Measurements from ENCODE around the gene GLI3. TPM values are rescaled to one million over a fixed set of nuclear protein-coding genes. Genes with fewer than 3 reads are reported as not detected.

Gene GLI3
- total RNA-seq, 1 experiment from 2014 or later = 10.0 TPM

GRCh38 chr7:42082144-42082543 lies 154.9 kb downstream of the GLI3 start:
- DNase-seq (ENCODE audit: low read depth) = peak; percentile 85

DNA sequence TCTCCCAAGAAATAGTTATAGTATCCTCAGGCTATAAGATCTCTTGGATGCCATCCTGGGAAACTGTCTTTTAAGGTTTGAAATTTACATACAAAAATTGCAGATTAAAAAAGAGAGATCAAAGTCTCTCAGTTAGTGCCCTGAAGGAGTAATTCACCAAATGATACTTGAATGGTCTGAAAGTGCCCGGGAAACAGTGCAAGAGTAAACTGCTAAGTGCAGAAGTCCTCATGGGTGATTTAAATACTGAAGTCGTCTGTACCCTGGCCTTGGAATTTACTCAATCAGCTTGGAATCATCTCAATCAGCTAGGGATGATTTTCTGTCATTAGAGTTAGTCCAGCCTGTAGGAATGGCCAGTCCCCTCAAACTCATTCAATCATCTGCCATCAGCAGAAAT lies 155.3 kb downstream of the GLI3 start:
- DNase-seq (ENCODE audit: low read depth) = no peak

DNA sequence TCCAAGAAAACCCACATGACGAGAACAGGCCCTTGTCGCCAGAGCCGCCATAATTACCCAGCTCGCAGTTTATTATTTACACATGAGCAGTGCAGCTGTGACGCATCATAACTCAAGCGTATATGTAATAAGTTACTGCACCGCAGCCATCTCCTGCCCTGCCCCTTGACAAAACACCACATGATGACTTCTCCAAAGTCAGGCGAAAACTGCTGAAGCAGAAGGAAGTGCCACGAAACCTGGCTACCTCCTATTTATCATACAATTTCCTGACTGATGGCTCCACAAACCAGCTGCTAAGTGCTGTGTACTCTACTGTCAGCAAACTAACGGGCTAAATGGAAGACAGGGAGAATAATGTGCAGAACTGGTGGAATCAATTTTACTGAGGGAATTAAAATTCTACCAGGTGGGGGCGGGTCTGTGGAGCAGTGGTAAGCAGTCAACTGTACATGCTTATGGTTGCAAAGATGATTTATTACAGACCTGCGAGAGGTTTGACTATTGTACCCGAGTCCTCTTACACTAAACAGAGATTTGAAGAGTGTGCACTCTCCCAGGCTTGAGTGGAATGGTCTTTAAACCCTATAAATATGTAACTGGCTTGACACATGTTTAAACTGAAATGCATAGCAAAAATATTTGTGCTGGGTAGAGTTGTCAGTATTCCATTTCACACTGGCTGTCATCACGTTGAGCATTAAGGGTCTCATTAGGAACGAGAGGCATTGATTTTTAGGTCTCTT lies 156.0 kb downstream of the GLI3 start:
- peak; percentile 77 for DNase-seq (ENCODE audit: low read depth)

- peak; percentile 27 for DNase-seq (ENCODE audit: low read depth)
Measured at GRCh38 chr7:42077271-42078135, 159.5 kb downstream of the GLI3 start.

- no peak for DNase-seq (ENCODE audit: low read depth)
Measured at GRCh38 chr7:42076870-42077269, 160.1 kb downstream of the GLI3 start.

GRCh38 chr7:42075418-42075817 lies 161.6 kb downstream of the GLI3 start:
- DNase-seq (ENCODE audit: low read depth) = no peak

- no peak for DNase-seq (ENCODE audit: low read depth)
Measured at GRCh38 chr7:42074076-42074475, 162.9 kb downstream of the GLI3 start.

DNA sequence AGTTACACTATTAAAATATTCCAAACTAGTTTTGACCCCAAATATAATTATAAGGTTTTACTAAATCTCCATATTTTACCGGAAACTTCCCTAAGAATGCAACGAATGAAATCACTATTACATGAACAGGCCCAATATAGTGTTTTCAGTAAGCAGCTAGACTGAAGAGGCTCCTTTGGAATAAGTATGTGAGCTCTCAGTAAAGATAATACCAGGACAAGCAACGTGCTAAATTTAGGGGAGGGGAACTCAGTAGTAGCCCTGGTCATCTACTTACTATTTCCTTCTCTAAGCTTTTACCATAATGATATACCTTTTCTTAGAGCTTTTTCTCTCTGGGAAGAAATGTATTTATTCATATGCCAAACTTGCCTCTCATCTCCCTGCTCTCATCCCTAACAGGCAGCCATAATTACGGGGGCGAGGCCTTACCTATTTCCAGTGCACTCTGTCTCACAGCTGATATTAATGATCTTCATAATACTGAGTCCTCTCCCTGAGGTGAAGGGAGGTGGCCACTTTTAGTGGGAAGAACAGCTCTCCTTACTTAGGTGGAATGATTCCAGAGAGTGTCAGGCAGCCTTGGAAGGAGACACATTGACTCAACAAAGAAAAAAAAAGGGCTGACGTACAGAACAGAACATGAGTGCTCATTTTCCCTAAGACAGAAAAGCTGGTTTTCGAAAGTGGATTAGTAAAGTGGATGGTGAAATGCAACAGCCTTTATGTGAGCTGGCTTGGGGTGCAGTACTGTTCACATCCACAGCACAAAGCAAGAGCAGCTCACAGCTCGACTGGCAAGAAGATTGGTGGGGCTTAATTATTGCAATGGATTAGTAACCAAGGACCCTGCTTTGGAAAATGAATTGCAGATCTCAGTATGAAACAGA lies 165.4 kb downstream of the GLI3 start:
- no peak for DNase-seq (ENCODE audit: low read depth)

- peak; percentile 66 for DNase-seq (ENCODE audit: low read depth)
Measured at GRCh38 chr7:42070068-42070467, 166.9 kb downstream of the GLI3 start.

DNA sequence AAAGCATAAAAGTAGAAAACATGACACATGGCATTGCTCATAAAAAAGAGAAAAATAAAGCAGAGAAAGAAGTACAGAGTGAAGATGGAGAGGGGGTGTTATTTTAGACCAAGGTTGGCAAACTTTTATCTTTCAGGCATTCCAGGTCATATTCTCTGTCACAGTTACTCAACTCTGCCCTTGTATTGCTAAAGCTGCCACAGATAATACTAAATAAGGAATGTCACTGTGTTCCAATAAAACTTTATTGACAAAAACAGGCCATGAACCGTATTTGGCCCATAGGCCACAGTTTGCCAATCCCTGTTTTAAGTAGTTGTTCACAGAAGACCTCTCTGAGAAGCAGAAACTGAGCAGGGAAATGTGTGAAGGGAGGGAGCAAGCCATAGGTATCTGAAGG lies 167.4 kb downstream of the GLI3 start:
- DNase-seq (ENCODE audit: low read depth) = no peak

DNA sequence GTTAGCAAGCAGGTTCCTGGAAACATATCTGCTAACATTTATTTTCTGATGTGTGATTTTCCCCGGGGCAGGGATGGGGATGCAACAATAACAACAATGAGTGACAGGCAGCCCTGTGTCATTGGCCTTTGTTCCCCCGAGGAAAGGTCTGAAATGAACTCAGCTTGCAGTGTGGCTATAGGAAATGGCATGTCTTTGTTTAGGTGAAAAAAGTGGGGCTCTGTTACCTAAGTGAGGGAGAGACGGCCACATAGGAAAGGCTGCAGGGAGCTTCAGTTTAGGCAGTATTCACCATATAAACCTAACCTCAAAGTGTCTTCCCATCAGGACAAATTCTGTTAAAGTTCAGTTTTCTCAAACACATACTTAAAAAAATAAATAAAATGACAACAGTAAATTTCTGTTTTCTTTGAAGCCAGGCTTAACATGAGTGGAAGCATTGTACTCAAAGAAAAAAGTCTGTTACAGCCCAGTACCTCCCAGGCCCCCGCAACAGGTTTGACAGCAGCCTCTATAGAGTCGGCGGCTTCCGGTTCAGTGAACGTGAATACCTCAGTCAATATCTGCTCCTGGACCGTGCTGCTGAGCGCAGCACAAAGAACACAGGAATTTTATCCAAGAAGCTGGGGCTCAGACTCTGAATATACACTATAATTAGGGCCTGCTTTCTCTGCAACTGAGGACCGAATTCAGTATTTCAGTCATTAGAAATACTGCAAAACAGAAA lies 168.3 kb downstream of the GLI3 start:
- no peak for DNase-seq (ENCODE audit: low read depth)

- peak; percentile 44 for DNase-seq (ENCODE audit: low read depth)
Measured at GRCh38 chr7:42065942-42066341, 171.1 kb downstream of the GLI3 start.

- DNase-seq (ENCODE audit: low read depth) = no peak
Measured at GRCh38 chr7:42065015-42065414, 172.0 kb downstream of the GLI3 start.

GRCh38 chr7:42064534-42064933 lies 172.5 kb downstream of the GLI3 start:
- DNase-seq (ENCODE audit: low read depth) = no peak

- DNase-seq (ENCODE audit: low read depth) = no peak
Measured at GRCh38 chr7:42059275-42059674, 177.7 kb downstream of the GLI3 start.

DNA sequence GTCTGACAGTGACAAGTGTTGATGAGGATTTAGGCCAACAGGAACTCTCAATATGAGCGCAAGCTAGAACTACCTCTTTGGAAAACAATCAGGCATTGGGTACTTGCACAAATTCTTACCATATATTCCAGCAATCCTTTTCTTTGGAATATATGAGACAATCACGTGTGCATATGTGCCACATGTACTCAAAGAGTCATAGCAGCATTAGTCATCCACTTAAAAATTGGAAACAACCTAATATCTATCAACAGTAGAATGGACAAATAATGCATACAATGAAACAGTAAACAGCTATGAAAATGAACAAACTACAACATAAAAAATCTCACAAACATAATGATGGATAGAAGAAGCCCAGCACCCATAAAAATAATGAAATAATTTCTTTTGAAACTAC lies 179.7 kb downstream of the GLI3 start:
- DNase-seq (ENCODE audit: low read depth) = no peak

DNA sequence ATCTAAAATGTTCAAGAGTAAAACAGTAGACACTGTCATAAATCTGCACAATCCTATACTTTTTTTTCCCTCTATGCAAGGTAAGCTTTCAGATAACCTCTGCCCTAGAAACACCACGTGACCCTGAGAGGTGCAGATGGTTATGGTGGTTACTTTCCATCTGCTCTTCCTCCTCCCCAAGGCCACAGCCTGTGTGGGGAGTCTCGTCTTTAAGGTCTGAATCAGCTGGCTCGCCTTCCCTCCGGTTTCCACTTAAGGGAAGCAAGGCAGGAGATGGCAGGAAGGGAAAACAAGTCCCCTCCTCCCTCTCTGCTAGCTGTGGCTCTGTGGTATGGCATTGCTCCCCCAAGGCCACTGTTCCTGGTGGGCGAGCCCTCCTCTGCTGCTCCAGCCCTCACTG lies 181.8 kb downstream of the GLI3 start:
- DNase-seq (ENCODE audit: low read depth) = peak; percentile 92

GRCh38 chr7:42053834-42054233 lies 183.2 kb downstream of the GLI3 start:
- no peak for DNase-seq (ENCODE audit: low read depth)

DNA sequence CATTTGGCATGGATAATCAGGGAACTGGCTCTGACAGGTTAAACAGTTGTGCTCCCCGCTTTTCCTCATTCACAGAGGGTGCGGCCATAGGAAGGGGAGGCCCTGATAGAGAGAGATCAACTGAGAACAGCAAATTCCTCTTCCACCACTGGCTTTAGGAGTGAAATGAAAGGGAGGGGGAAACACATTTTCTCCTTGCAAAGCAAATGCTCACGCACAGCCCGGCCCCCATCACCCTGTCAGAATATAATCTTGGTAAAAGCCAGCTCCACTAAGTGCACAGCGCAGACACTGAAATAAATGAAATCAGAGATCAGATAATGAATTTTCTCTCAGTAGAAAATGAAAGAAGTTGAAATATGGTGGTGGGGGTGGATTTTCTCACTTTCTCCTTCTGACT lies 187.2 kb downstream of the GLI3 start:
- no peak for DNase-seq (ENCODE audit: low read depth)

DNA sequence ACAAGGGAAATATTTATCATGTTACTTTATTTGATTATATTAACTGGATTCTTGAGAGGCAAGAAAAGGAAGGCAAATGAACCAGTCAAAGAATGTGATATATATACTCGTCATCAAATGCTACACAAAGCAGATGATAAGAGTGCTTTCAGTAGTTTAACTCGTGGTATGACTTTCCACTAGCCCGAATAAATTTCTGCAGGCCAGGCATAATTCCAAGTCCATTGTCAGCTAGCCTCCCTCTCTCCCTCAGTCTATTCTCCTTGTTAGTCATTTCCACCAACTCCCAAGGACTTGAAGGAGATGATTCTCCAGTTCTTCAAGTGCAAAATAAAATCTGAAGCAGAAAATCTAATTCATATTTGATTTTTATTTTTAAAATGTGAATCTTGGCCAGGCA lies 190.5 kb downstream of the GLI3 start:
- DNase-seq (ENCODE audit: low read depth) = no peak

DNA sequence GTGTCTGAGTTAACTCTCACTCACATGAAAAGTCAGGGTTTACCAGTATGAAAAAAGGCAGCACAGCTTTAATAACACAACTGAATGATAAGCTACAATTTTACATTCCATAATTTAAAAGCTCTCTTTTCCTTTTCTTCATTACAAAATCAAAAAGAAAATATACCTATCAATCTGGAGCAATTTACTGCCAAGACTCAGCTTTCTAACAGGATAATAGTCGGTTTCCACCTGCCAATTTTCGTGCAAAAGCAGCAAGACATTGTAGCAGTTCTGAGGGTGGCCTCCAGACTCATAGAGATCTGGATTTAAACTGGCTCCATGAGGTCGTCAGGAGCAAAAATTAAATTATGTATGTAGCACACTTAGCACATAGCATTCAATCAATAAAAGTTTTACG lies 191.0 kb downstream of the GLI3 start:
- no peak for DNase-seq (ENCODE audit: low read depth)
